BJ (cell line): ENCODE results near the gene SLAMF1. TPM values are rescaled to one million over a fixed set of nuclear protein-coding genes. Genes with fewer than 3 reads are reported as not detected.
"Not testable (repeated sequence)": the region's sequence is repeated elsewhere in the genome, so short reads cannot be mapped to it uniquely, and the experiment has no call there.

ENCODE experiments used
- CTCF ChIA-PET: fragments of 350-600 bp; formaldehyde crosslinking; extraction: SDS; loops from one replicate; lab custom pipeline; 2021; ENCODE audit warnings: antibody characterized with exemption, inconsistent platforms; lab: Yijun Ruan, JAX
- POLR2A ChIA-PET: fragments of 300-600 bp; sonication (Branson Sonifier 250); formaldehyde crosslinking; extraction: SDS; loops from one replicate; lab custom pipeline; 2021; ENCODE audit warnings: antibody characterized with exemption; lab: Charles Lee
- DNase-seq: peaks from one replicate; pipeline ENCODE4 v3.0.0-alpha.2; 2011; ENCODE audit warnings: low read depth
- H3K27me3 ChIP-seq: 2 replicates; pipeline ENCODE4 v1.6.0; 2011; ENCODE audit warnings: low read length; ENCODE audit not compliant: control insufficient read depth, insufficient read depth
- H3K36me3 ChIP-seq: 2 replicates; pipeline ENCODE4 v1.5.1; 2011; ENCODE audit warnings: low read length; ENCODE audit not compliant: control insufficient read depth, insufficient read depth
- H3K4me3 ChIP-seq: 2 replicates; pipeline ENCODE4 v1.5.1; 2011; ENCODE audit warnings: low read depth, mild to moderate bottlenecking, control low read depth, low read length
- polyA minus RNA-seq: library from RNA; depleted of rRNA, polyadenylated mRNA; stranded (reverse); fragments of >200 nt; gene quantifications from 2 replicates; pipeline ENCODE4 v1.2.3, GENCODE V29; 2011; rRNA and poly(A)+ RNA removed
- polyA plus RNA-seq: library from polyadenylated mRNA; depleted of rRNA; stranded (reverse); fragments of >200 nt; gene quantifications from 2 replicates; pipeline ENCODE4 v1.2.3, GENCODE V29; 2011; rRNA removed
- TF ChIP-seq, protein P1 (sequence below): IDR thresholded peaks from 2 replicates; pipeline ENCODE4 v1.5.1; 2011; ENCODE audit warnings: low read depth, mild to moderate bottlenecking, control low read depth, inconsistent platforms, low read length, moderate library complexity; ENCODE audit not compliant: insufficient read depth

Gene SLAMF1, protein sequence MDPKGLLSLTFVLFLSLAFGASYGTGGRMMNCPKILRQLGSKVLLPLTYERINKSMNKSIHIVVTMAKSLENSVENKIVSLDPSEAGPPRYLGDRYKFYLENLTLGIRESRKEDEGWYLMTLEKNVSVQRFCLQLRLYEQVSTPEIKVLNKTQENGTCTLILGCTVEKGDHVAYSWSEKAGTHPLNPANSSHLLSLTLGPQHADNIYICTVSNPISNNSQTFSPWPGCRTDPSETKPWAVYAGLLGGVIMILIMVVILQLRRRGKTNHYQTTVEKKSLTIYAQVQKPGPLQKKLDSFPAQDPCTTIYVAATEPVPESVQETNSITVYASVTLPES
- polyA plus RNA-seq (not detected in 2 replicates), polyA minus RNA-seq (not detected in 2 replicates)

DNA sequence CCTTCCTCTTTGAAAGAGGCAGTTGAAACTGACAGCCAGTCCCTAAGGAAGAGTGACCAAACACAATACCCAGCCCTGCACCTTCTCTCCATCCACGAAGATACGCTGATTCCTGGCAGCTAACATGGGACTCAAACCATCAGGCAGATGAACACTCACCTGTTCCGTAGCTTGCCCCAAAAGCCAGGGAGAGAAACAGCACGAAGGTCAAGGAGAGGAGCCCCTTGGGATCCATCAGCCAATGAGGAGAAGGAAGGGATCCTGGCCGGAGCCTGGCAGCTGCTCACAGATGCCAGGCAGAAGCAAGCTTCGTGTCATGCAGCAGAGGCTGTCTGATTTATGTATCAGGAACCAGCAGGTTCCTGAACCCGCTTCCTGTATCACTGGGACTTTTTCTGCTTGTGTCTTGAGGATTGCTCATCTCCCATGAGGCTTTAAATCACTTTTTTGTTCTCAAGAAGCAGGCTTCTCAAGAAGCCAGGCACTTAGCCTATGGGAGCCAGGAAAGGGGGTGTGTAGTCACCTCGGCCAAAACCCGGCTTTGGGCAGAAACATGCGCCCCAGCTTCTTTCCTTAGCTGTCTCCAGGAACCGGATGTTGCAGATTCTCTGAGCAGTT, at the start of gene SLAMF1:
Gene SLAMF1 (minus strand): TSS at position 334 of the 618 bp plus-strand sequence. CDS start 99 bp downstream, at position 235.
- ChIA-PET CTCF (no interaction called here), POLR2A (no interaction called here)
- Histone ChIP-seq H3K27me3 (no peaks in the 10 kb centered on the region), H3K36me3 (no peaks in the 10 kb centered on the region), H3K4me3 (no peak within 1 kb of the TSS)
- TF ChIP-seq, protein P1, sequence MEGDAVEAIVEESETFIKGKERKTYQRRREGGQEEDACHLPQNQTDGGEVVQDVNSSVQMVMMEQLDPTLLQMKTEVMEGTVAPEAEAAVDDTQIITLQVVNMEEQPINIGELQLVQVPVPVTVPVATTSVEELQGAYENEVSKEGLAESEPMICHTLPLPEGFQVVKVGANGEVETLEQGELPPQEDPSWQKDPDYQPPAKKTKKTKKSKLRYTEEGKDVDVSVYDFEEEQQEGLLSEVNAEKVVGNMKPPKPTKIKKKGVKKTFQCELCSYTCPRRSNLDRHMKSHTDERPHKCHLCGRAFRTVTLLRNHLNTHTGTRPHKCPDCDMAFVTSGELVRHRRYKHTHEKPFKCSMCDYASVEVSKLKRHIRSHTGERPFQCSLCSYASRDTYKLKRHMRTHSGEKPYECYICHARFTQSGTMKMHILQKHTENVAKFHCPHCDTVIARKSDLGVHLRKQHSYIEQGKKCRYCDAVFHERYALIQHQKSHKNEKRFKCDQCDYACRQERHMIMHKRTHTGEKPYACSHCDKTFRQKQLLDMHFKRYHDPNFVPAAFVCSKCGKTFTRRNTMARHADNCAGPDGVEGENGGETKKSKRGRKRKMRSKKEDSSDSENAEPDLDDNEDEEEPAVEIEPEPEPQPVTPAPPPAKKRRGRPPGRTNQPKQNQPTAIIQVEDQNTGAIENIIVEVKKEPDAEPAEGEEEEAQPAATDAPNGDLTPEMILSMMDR: no peak
- no peak for DNase-seq

DNA sequence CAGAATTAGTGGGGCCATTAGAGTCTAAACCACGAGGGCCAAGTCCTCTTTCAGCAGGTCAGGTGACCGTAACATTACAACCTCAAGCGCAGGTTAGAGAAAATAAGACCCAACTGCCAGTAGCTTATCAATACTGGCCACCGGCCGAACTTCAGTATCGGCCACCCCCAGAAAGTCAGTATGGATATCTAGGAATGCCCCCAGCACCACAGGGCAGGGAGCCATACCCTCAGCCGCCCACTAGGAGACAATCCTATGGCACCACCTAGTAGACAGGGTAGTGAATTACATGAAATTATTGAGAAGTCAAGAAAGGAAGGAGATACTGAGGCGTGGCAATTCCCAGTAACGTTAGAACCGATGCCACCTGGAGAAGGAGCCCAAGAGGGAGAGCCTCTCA, 45.5 kb upstream of the SLAMF1 start:
- H3K27me3 ChIP-seq, H3K36me3 ChIP-seq, H3K4me3 ChIP-seq, CTCF ChIA-PET, POLR2A ChIA-PET, DNase-seq: not testable (repeated sequence)

DNA sequence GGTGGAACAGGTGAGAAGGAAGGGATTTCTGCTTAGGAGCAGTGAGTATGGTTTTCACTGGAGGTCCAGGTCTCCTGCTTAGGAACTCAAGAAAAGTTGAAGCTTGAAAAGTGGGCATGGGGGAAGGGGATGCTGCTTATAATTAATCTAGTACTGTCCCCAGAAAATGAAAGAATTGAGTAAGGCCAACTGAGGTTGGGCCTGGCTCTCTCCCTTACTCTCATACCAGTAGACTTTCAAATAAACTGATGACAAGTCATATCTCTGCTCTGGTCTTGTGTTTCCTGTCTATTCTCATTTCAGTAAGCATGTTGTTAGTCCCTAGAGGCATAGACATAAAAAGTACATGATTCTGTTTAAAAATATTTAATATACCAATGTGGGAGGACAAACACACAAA, 38.4 kb upstream of the SLAMF1 start:
- CTCF ChIA-PET: interaction anchor here (1.7 kb wide), 1 partner anchor 10 kb away, joined by 6 read pairs; no protein-coding TSS in a partner anchor
- DNase-seq: no peak
- Histone ChIP-seq H3K27me3 (no peaks in the 10 kb centered on the region), H3K36me3 (no peaks in the 10 kb centered on the region), H3K4me3 (no peak overlapping the region)
- POLR2A ChIA-PET: no interaction called here
- TF ChIP-seq, protein P1: no peak

DNA sequence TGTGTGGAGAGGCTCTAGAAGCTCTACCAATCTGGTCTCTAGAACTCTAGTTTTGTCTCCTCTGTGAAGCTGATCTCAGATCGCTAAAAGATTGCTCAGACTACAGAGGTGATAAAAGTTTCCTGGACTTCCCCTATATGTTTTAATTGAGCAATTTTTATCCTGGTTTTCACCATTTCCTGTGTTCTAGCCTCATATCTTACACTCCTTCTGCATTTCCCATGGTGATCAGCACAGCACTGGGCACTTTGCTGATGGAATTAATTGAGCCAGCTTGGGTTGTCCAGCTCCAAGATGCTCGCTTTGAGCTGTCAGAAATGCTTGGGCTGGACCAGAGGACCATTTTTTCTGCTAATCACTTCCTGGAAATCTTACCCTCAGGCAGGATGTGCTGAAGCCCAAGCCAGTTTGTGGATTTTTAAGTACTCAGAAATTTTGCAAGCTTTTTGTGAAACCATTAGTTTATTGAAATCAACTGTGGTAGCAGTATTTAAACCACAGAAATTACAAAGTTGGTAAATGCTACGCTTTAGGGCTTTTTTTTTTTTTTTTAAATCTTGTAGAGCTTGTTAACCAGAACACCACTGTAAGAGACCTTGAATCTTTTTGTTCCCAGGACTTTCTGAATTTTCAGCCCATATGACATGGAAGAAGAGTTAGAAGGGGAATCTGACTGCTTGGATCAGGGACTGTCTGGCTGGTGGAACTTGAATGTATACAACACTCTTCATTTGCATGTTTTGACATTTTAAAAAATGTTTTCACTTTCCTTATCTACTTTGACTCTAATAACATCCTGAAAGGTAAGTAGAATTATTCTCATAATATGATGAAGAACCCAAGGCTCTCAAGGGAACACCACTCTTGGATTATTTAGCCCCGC, 36.4 kb upstream of the SLAMF1 start:
- H3K27me3 ChIP-seq: 0 out of 2 replicates have a peak, but pooled peaks cover 1% of the 10 kb centered on the region
- DNase-seq: no peak
- TF ChIP-seq, protein P1: no peak
- H3K4me3 ChIP-seq: no peak overlapping the region
- CTCF ChIA-PET: interaction anchor here (0.5 to 1.7 kb wide), 5 partner anchors 8 to 271 kb away, joined by 3 to 6 read pairs (median 3); no protein-coding TSS in a partner anchor
- POLR2A ChIA-PET: no interaction called here
- H3K36me3 ChIP-seq: no peaks in the 10 kb centered on the region

DNA sequence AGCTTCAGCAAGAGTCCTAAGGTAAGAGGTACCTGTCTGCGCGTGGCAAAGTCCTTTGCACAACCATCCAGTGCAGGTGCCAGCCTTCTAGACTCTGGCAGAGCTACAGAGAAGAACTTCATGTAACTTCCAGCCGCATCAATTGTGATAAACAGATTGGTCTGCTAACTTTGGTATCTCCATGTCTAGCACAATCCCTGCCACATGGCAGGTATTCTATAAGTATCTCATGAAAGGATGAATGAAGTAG, 35.0 kb upstream of the SLAMF1 start:
- Histone ChIP-seq H3K36me3 (no peaks in the 10 kb centered on the region), H3K27me3 (peaks cover 1% of the 10 kb centered on the region; the same call in 1 of the 2 replicates), H3K4me3 (no peak overlapping the region)
- TF ChIP-seq, protein P1: no peak
- CTCF ChIA-PET: interaction anchor here (0.6 kb wide), 1 partner anchor 276 kb away, joined by 3 read pairs; no protein-coding TSS in a partner anchor
- DNase-seq: no peak
- POLR2A ChIA-PET: no interaction called here
